NK-92 (cell line): ENCODE data around the gene FARP1.

ENCODE experiments used
- DNase-seq: peaks from one replicate; lab custom pipeline; 2025; ENCODE audit not compliant: unreplicated experiment; lab: John Stamatoyannopoulos, UW

FARP1 gene

GRCh38 chr13:98280176-98280510, 137.2 kb downstream of the FARP1 start:
- DNase-seq: no peak

- no peak for DNase-seq
Measured at GRCh38 chr13:98284679-98285078, 141.8 kb downstream of the FARP1 start.

- no peak for DNase-seq
Measured at GRCh38 chr13:98285317-98285716, 142.4 kb downstream of the FARP1 start.

GRCh38 chr13:98285852-98286594, 143.1 kb downstream of the FARP1 start:
- DNase-seq: no peak

- DNase-seq: no peak
Measured at GRCh38 chr13:98286799-98287198, 143.9 kb downstream of the FARP1 start.

- DNase-seq: no peak
Measured at GRCh38 chr13:98288211-98288610, 145.3 kb downstream of the FARP1 start.

- DNase-seq: no peak
Measured at GRCh38 chr13:98289339-98289945, 146.5 kb downstream of the FARP1 start.

GRCh38 chr13:98290261-98290660, 147.4 kb downstream of the FARP1 start:
- no peak for DNase-seq

GRCh38 chr13:98291658-98292057, 148.8 kb downstream of the FARP1 start:
- DNase-seq: no peak

- DNase-seq: no peak
Measured at GRCh38 chr13:98293103-98293502, 150.2 kb downstream of the FARP1 start.

GRCh38 chr13:98293570-98294142, 150.8 kb downstream of the FARP1 start:
- DNase-seq: no peak

- DNase-seq: no peak
Measured at GRCh38 chr13:98295371-98295770, 152.5 kb downstream of the FARP1 start.

- DNase-seq: no peak
Measured at GRCh38 chr13:98297051-98297450, 154.2 kb downstream of the FARP1 start.

- DNase-seq: no peak
Measured at GRCh38 chr13:98297745-98298144, 154.9 kb downstream of the FARP1 start.

GRCh38 chr13:98298599-98298998, 155.7 kb downstream of the FARP1 start:
- DNase-seq: no peak

- DNase-seq: no peak
Measured at GRCh38 chr13:98299235-98299965, 156.5 kb downstream of the FARP1 start.

GRCh38 chr13:98299966-98300350, 157.1 kb downstream of the FARP1 start:
- no peak for DNase-seq

- DNase-seq: no peak
Measured at GRCh38 chr13:98300956-98301641, 158.2 kb downstream of the FARP1 start.

- no peak for DNase-seq
Measured at GRCh38 chr13:98301721-98302120, 158.8 kb downstream of the FARP1 start.

GRCh38 chr13:98303858-98304257, 161.0 kb downstream of the FARP1 start:
- no peak for DNase-seq

- DNase-seq: no peak
Measured at GRCh38 chr13:98305670-98306069, 162.8 kb downstream of the FARP1 start.
